Left ventricle myocardium inferior (tissue), 1 donor: ENCODE results near the gene F2RL3. TPM values are rescaled to one million over a fixed set of nuclear protein-coding genes. Genes with fewer than 3 reads are reported as not detected.

Experiments used
- DNase-seq: peaks from one replicate; pipeline ENCODE4 v3.0.0-alpha.2; 2020
- H3K27ac ChIP-seq: fragments of 200-600 bp; replicated peaks from 2 replicates; pipeline ENCODE4 v1.8.0; 2021
- H3K27me3 ChIP-seq: fragments of 200-600 bp; 2 replicates; pipeline ENCODE4 v1.8.0; 2021; ENCODE audit warnings: low read depth
- H3K36me3 ChIP-seq: fragments of 200-600 bp; 2 replicates; pipeline ENCODE4 v1.8.0; 2021
- H3K4me1 ChIP-seq: fragments of 200-600 bp; 2 replicates; pipeline ENCODE4 v1.8.0; 2021
- H3K4me3 ChIP-seq: fragments of 200-600 bp; 2 replicates; pipeline ENCODE4 v1.8.0; 2021; ENCODE audit warnings: mild to moderate bottlenecking, moderate library complexity
- H3K9me3 ChIP-seq: fragments of 200-600 bp; replicated peaks from 2 replicates; pipeline ENCODE4 v1.8.0; 2021
- CTCF ChIP-seq: fragments of 200-600 bp; IDR thresholded peaks from 2 replicates; pipeline ENCODE4 v1.8.0; 2021; ENCODE audit warnings: antibody characterized with exemption, mild to moderate bottlenecking, borderline replicate concordance
- intact Hi-C: fragments of 100-400 bp; cut with micrococcal nuclease; formaldehyde crosslinking; loops from one replicate; pipeline ENCODE4 v1.11.0; 2022
- total RNA-seq: library from RNA; stranded (reverse); fragmentation: NEBNext Ultra II Directional; extraction: Animal tissue kit (Norgen Biotek cat#: 25700); gene quantifications from one replicate; pipeline ENCODE4 v1.2.1, GENCODE V29; 2021
- donor health status: DM: no; HTN: yes; CAD: no; lungs with severe emphysema.

Gene F2RL3
- total RNA-seq, 1 donor from 2014 or later = 1.1 TPM

- TF ChIP-seq CTCF = no peak
- intact Hi-C loops = no loop called here
- peak; percentile 73 for DNase-seq
- peak overlapping the region; percentile 35 for H3K4me3 ChIP-seq
- peak overlapping the region; percentile 89 for H3K27ac ChIP-seq
- H3K36me3 ChIP-seq = no peaks in the 10 kb centered on the region
- no peaks in the 10 kb centered on the region for H3K27me3 ChIP-seq
- peaks cover 24% of the 10 kb centered on the region for H3K9me3 ChIP-seq
- H3K4me1 ChIP-seq = peaks cover 46% of the 10 kb centered on the region
Observed at GRCh38 chr19:16886305-16886880, 2.4 kb upstream of the F2RL3 start.

GRCh38 chr19:16887353-16888265 lies 1.2 kb upstream of the F2RL3 start:
- H3K4me3 ChIP-seq = no peak overlapping the region
- DNase-seq = no peak
- peak overlapping the region; percentile 89 for H3K27ac ChIP-seq
- no peaks in the 10 kb centered on the region for H3K36me3 ChIP-seq
- H3K9me3 ChIP-seq = peaks cover 11% of the 10 kb centered on the region
- H3K4me1 ChIP-seq = peaks cover 46% of the 10 kb centered on the region
- no peak for TF ChIP-seq CTCF
- H3K27me3 ChIP-seq = no peaks in the 10 kb centered on the region
- intact Hi-C loops = no loop called here

- TF ChIP-seq CTCF = peak; percentile 41
- H3K36me3 ChIP-seq = no peaks in the 10 kb centered on the region
- peaks cover 60% of the 10 kb centered on the region for H3K4me1 ChIP-seq
- peak overlapping the region; percentile 53 for H3K4me3 ChIP-seq
- peak; percentile 55 for DNase-seq
- H3K27me3 ChIP-seq = no peaks in the 10 kb centered on the region
- peak overlapping the region; percentile 89 for H3K27ac ChIP-seq
- intact Hi-C loops = no loop called here
- no peaks in the 10 kb centered on the region for H3K9me3 ChIP-seq
Observed at GRCh38 chr19:16889366-16889882, 625 bp downstream of the F2RL3 start.

- H3K9me3 ChIP-seq = no peaks in the 10 kb centered on the region
- no peaks in the 10 kb centered on the region for H3K27me3 ChIP-seq
- TF ChIP-seq CTCF = no peak
- peaks cover 61% of the 10 kb centered on the region for H3K4me1 ChIP-seq
- H3K27ac ChIP-seq = peak overlapping the region; percentile 89
- intact Hi-C loops = no loop called here
- no peak for DNase-seq
- H3K36me3 ChIP-seq = no peaks in the 10 kb centered on the region
- peak overlapping the region; percentile 53 for H3K4me3 ChIP-seq
Observed at GRCh38 chr19:16889883-16890460, 1.2 kb downstream of the F2RL3 start.

GRCh38 chr19:16890461-16891184 lies 1.8 kb downstream of the F2RL3 start:
- DNase-seq = no peak
- H3K4me3 ChIP-seq = no peak overlapping the region
- no peaks in the 10 kb centered on the region for H3K9me3 ChIP-seq
- H3K4me1 ChIP-seq = peaks cover 61% of the 10 kb centered on the region
- no peaks in the 10 kb centered on the region for H3K36me3 ChIP-seq
- intact Hi-C loops = no loop called here
- TF ChIP-seq CTCF = no peak
- no peak overlapping the region for H3K27ac ChIP-seq
- no peaks in the 10 kb centered on the region for H3K27me3 ChIP-seq
